DMS 273 treated with DMSO at 0.1 percent for 48 hours (cell line): ENCODE results near the gene CR1L.
"Not testable (repeated sequence)": the region's sequence is repeated elsewhere in the genome, so short reads cannot be mapped to it uniquely, and the experiment has no call there.

Experiments
- DNase-seq: peaks from one replicate; lab custom pipeline; 2025; lab: John Stamatoyannopoulos, UW

CR1L gene

DNA sequence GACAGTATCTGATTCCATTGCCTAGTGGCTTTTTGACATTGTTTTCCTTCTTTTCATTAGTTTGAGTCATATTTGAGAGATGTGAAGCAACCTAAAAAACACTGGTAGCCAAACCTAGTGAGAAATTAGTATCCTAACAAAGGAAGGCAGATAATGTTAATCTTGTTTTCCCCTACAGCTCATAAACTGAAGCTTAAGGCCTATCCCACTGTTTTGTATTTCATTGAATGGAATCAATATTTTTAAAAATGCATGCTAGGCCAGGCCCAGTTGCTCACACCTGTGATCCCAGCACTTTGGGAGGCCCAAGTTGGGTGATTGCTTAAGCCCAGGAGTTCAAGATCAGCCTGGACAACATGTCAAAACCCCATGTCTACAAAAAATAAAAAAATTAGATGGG, 1.2 kb downstream of the CR1L start:
- DNase-seq = no peak

DNA sequence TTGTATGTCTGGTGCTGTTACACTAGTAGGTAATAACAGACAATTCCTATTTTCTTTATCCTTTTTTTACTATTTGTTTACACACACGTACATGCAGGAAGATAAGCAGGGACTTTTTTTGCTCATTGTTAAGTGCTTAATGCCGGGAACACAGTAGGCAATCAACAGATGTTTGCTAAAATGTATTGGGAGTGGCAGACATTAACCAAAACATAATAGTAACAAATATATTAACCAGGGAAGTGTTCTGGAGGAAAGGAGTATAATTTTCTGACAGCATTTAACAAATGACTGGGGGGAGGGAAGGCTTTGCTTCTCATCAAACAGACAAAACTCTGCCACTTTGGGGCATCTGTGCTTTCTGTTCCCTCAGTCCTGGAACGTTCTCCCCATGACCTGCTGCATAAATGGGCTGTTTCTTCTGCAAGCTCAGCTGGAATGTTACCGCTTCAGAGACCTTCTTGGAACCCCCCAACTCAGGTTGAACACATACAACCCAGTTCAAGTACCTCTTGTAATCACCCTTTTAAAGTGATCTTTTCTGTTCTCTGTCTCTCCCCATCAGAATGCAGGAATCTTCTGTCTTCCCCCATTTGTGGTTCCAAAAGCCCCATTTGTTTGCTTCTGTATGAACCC, 2.1 kb downstream of the CR1L start:
- DNase-seq = no peak

DNA sequence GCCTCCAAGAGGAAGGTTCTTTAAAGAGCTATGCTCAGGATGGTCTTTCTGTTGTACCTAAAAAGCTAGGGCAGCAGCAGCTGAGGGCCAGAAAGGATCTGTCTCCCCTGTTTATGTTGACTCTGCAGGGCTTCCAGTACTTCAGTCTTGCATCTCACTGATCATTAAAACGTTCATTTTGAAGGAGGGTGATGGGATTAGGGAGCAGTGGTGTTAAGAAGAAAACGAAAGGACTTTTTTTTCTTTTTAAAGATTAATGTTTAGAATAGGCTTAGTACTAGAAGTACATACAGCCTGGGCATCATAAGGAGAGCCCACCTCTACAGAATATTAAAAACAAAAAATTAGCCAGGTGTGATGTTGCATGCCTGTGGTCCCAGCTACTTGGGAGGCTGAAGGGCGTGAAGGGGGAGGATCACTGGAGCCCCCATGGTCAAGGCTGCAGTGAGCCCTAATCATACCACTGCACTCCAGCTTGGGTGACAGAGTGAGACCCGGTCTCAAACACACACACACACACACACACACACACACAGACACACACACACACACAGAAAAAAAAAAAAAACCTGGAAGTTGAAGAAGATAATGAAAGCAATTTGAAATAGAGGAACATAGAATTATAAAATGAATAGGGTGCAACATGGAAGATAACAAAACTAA, 2.9 kb downstream of the CR1L start:
- no peak for DNase-seq

DNA sequence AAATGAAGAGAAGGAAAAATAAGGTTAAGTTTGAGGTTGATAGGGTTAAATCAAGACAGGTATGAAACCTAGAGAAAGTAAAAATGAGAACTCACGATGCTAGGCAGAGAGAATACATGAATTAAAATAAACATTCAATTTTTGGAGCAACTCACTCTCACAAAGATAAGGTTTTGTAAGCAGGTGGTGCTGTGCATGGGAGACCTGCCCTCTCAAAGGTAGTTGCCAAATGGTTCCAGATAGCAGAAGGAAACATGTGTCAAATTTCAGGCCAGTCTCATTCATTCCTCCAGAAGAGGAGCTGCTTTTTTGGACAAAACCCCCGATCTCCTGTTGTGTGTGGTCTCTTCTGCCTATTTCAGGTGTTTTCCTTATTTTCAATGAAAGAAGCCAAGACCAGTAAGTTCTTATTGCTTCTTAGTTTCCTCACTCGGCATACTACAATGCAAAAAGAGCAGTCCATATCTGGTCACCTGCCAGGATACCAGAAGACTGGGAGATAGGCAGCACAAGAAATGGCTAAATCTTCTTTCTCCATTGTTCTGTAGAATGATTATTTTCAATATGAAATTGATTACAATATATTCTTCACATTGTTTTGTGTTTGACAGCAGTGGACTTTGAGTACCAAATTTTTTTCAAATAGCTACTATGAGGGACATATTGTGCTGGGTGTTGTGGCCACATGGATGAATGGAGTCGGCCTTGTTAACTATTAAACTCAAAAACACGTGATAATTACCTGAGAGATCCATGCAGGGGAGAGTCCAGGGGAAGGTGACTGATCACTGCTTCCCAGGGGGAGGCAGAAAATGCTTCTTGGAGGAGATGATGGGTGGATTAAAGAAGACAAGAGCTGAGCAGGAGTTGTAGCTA, 3.6 kb downstream of the CR1L start:
- DNase-seq = no peak

DNA sequence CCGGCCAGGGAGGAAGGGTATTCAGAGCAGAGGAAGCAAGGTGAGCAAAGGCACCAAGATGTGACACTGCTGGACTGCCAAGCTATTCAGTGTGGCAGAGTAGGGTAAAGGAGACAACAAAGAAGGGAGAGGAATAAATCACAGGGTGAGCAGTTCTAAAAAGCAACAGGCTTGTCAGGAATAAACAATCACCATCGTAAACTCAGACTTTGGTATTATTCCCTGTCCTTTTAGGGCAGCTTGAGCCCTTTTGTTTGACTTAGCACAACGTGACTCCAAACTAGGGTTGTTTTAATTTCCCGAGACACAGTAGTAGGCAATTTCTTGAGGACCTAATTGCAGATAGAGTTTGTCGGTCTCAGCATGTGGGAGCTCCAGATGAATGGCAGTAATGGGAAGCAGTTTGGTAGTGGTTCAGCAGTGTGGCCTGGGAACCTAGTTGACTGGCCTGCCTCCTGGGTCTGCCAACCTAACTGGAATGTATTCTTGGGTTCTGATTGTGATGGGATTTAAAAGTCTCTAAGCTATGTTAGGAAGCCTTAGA, 4.3 kb downstream of the CR1L start:
- DNase-seq = no peak

DNA sequence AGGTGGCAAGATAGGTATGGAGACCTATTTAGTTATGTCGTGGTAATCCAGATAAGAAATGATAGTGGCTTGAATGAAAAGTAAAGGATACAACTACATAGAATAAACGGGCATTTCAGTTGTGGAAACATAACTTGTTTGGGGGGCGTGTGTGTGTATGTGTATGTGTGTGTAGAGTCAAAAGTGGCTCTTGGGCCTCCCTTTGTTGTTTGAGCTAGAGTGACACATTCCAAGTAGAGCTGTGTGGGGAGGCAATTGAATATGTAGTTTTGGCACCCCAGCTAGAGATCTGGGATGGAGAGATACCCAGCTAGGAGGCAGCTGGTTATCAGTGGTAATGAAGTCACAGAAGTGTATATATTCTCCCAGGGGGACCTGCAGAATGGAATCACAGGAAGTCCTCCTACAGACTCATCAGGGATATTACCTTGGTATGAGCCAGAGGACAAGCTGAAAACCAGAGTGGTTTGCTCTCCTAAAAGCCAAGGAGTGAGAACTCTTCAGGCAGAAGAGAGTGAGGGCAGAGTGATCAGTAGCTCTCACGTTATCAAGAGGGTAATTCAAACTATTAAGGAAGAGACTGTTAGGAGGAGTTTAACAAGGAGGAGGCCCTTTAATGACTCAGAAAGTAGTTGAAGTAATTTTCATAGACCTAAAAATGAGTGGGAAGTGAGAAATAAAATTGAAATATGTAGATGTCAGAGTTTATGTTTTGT, 5.1 kb downstream of the CR1L start:
- DNase-seq = no peak

DNA sequence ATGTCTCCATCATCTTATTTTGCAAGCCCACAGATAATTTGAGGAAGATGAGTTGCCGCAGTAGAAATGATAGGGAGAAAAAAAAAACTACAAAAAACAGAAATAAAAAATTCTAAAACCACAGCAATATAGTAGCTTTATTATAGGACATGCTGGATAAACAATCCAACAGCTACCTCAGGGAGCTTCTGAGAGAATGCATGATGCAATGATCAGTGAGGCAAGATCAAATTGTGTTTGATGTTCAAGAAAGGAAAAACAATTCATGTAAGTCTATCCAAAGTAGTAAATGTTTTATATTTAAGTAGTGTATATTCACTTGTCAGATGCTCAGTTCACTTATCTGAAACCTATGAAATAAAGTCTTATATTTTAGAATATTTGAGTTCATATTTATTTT, 6.7 kb downstream of the CR1L start:
- DNase-seq = no peak

DNA sequence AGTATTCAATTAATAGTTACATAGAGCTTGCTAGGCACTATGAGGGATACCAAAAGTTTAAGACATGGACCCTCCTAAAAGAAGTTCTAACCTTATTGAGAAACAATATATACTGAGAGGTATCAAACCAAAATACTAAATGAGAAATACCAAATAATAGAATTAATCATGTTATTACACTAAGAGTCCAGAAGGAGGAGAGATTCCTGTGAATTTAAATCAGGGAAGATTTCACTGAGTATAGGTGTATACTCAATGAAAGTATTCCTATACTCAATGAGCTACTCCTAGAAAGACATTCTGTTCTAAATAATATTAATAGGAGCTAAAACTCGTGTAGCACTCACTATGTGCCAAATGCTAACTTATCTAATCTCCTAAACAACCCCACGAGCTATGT, 9.4 kb downstream of the CR1L start:
- DNase-seq = no peak

DNA sequence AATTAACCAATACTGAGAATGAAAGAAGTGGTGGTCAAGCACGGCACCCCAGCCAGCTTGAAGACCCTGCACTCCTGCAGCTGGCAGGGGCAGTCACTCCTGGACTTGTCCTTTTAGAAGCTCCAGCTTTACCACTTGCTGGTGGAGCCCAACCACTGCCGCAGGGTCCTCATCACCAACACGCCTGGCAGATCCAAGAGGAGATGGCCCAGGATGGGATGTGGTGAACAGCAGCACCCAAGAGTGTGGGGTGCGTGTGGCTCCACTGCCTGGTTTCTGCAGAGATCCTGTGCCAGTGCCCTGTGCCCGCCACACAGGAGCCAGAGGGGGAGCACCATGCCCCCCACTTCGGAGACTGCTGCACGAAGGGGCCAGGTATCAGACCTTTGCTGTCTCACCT, 13.5 kb downstream of the CR1L start:
- DNase-seq = no peak

DNA sequence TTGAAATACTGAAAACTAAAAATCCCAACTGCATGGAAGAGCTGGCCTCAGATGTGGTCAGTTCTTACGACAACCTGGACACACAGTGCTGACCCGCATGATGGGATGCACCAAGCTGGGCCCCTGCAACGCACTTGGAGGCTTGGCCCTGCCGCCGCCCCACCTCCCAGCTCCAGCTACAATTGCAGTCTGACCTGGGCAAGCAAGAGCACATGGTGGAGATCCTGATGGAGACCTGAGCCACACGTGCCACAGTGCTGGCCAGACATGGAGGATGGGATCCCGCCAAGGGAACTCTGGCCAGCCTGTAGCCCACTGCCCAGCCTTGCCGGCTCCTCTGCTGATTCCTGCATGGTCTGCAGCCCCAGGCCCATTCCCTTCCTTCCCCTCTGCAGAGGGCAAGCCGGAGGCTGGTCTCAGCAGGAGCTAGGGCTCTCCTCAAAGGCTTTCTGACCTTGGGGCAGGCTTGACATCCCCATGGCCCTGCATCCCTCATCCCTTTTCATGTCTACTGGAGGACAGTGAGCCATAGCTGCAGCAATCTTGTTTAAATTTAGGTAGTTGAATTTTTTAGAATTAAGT, 14.1 kb downstream of the CR1L start:
- no peak for DNase-seq

DNA sequence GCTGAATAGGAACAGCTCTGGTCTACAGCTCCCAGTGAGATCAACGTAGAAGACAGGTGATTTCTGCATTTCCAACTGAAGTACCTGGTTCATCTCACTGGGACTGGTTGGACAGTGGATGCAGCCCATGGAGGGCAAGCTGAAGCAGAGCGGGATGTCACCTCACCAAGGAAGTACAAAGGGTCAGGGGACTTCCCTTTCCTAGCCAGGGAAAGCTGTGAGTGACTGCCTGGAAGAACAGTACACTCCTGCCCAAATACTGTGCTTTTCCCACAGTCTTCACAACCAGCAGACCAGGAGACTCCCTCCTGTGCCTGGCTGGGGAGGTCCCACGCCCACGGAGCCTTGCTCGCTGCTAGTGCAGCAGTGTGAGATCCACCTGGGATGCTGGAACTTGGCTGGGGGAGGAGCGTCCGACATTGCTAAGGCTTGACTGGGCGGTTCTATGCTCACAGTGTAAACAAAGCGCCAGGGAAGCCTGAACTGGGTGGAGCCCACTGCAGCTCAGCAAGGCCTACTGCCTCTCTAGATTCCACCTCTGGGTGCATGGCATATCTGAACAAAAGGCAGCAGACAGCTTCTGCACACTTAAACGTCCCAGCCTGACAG, 14.7 kb downstream of the CR1L start:
- DNase-seq = no peak

DNA sequence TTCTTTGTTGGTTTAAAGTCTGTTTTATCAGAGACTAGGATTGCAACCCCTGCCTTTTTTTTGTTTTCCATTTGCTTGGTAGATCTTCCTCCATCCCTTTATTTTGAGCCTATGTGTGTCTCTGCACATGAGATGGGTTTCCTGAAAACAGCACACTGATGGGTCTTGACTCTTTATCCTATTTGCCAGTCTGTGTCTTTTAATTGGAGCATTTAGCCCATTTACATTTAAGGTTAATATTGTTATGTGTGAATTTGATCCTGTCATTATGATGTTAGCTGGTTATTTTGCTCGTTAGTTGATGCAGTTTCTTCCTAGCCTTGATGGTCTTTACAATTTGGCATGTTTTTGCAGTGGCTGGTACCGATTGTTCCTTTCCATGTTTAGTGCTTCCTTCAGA, 16.5 kb downstream of the CR1L start:
- DNase-seq = not testable (repeated sequence)

DNA sequence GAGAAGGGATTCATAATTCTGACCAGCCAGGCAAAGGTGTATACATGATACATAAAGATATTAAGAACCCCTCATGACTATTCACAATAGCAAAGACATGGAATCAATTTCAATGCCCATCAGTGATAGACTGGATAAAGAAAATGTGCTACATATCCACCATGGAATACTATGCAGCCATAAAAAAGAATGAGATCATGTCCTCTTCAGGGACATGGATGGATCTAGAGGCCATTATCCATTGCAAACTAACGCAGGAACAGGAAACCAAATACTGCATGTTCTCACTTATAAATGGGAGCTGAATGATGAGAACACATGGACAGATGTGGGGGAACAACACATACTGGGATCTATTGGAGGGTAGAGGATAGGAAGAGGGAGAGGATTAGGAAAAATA, 21.4 kb downstream of the CR1L start:
- DNase-seq = no peak

DNA sequence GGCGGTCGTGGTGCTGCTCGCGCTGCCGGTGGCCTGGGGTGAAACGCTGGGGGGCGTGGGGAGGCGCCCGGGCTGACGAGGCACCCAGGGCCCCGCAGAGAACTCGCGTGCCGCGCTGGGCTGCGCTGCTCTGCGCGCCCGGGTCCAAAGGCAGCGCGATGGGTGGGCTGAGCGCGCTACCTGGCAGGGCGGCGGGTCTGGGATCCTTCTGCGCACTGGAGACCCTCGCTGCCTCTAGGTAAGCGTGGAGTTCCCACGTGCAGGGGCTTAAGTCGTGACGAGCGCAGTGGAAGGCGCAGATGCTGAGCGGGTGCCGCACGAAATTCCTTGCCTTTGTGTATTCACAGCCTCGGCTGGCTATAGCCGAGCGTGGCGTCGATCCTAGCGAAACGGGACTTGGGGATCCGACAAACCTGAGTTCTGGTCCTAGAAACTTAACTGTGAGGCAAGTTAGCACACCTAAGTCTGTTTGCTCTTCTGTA, 24.6 kb downstream of the CR1L start:
- no peak for DNase-seq

DNA sequence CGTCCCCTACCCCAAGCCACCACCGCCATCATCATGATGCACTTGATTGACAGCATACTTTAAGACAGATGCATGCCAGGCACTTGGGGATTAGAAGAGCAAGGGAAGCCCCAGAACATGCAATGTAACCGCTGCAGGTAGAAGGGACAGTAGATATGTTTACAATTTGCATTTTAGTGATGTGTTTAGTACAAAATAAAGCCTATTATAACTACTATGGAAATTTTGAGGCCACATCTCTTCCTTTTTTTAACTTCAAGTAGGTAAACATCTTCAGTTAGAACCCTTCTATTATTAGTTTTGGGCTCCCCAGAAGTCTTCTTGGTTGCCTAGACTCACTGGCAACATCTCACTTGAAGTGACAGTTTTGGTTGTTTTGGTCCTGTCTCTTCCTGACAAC, 25.3 kb downstream of the CR1L start:
- no peak for DNase-seq

DNA sequence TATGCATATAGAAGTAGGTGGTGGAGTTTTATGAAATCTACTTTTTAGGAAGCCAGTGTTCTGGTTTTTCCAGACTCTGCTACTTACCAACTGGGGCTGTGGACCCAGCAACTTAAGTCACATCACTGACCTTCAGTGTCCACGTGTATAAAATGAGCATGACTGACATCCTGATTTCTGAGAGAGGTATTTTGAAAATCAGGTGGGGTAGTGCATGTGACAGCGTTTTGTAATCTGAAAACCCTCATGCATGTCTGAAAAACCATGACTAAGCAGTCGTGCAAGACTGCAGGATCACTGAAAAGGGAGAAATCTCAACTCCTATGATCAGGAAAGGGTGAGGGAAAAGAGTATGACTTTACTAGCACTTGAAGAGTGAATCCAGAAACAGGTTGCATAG, 26.1 kb downstream of the CR1L start:
- DNase-seq = no peak

DNA sequence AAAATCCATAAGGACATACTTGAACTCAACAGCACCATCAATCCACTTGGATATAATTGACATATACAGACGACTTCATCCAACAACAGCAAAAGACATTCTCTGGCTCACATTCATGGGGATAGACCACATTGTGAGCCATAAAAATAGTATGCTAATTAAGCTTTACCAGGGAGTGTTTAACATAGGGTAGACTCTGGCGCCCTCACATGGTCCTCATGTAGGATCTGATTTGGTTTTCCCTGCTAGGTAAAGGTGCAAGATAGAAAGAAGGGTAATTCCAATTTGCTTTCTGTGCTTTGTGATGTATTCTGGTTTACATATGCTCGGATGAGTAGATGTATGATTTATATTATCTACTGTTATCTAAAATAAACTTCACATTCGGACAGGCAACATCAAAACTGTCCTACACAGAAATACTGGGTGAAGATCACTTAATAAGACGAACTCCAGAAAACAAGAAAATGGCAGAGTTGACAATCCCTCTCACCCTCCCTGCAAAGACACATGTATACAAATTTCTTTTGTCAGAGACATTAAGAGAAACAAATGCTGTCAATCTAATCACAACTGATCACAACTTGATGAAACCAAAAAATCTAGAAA, 27.7 kb downstream of the CR1L start:
- peak; percentile 9 for DNase-seq

DNA sequence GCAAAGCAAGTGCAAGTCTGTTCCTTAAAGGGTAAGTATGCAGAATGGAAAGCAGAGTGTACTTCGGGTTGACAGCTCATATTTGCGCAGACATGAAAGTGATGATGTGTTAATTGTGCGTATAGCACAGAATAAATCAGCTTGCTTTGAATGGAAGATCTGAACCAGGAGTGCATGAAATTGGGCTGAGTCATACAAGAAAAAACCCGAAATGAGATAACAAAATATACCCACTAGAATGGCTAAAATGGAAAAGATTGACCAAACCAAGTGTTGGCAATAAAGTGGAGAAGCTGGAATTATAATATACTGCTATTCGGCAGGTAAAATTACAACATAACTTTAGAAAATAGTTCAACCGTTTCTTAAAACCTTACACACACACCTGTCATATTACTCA, 28.5 kb downstream of the CR1L start:
- DNase-seq = no peak

DNA sequence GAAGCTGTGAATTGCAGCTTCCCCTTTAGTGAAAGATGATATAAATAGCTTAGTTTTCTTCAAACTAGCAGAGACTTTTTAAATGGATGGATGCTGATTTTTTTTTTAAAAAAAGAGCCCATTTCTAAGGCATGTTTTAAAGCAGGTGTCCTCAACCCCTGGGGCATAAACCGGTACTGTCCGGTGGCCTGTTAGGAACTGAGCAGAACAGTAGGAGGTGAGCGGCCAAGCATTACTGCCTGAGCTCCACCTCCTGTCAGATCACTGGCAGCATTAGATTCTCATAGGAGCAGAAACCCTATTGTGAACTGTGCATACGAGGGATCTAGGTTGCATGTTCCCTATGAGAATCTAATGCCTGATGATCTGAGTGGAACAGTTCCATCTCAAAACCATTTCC, 31.2 kb downstream of the CR1L start:
- no peak for DNase-seq

DNA sequence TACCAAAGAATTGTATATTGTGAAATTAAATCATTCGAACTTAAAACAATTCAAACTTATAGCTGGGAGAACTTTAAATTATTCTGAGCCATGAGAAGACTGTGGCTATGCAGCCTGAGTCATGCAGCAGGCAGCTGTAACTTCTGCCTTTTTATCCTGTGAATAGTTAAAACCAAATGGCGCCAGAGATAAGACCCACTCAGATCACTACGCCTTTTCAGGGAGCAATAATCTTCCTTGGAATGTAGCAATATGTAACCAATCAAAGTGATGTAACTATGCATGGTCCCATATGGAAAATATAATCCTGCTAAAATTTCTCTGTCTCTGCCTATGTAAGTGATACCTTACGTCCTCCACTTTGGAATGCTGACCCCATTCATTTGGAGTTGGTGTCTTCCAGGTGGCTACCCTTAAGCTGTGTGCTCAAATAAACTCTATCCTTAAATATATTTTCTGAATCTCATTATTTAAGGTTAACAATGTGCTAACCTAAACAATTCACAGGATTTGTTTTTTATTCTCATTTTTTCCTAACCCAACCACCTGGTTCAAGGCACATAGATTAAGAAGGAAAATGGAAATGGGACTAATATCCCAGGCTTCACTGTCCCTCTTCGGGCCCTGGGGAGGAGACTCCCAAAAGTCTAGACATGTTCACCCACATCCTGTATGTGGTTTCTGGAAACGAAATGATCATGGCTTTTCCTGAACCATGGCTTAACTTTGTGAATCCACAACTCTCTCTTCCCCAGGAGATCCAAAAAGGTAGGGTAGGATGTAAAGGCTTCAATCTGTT, 35.9 kb downstream of the CR1L start:
- not testable (repeated sequence) for DNase-seq
